IPS-20b (cell line): ENCODE results near the gene SLC25A26.

Experiments
- H3K27ac ChIP-seq: one replicate; pipeline ENCODE4 v1.5.1; 2013; ENCODE audit warnings: low read length
- H3K27me3 ChIP-seq: 2 replicates; pipeline ENCODE4 v1.6.1; 2013; ENCODE audit warnings: mild to moderate bottlenecking, low read length, inconsistent platforms; ENCODE audit not compliant: insufficient read depth
- H3K36me3 ChIP-seq: 2 replicates; pipeline ENCODE4 v1.6.1; 2013; ENCODE audit warnings: low read depth, mild to moderate bottlenecking, inconsistent platforms, low read length, moderate library complexity; ENCODE audit not compliant: insufficient read depth
- H3K4me1 ChIP-seq: 2 replicates; pipeline ENCODE4 v1.6.1; 2013; ENCODE audit warnings: mild to moderate bottlenecking, control low read depth, inconsistent platforms, low read length, moderate library complexity; ENCODE audit not compliant: insufficient read depth
- H3K4me3 ChIP-seq: 2 replicates; pipeline ENCODE4 v1.5.1; 2013; ENCODE audit warnings: mild to moderate bottlenecking, low read length, inconsistent platforms
- H3K9ac ChIP-seq: 2 replicates; pipeline ENCODE4 v1.6.1; 2013; ENCODE audit warnings: low read depth, mild to moderate bottlenecking, inconsistent platforms, low read length, moderate library complexity
- H3K9me3 ChIP-seq: 2 replicates; pipeline ENCODE4 v1.6.1; 2013; ENCODE audit warnings: mild to moderate bottlenecking, low read depth, low read length, inconsistent platforms; ENCODE audit not compliant: insufficient read depth

SLC25A26 gene, protein sequence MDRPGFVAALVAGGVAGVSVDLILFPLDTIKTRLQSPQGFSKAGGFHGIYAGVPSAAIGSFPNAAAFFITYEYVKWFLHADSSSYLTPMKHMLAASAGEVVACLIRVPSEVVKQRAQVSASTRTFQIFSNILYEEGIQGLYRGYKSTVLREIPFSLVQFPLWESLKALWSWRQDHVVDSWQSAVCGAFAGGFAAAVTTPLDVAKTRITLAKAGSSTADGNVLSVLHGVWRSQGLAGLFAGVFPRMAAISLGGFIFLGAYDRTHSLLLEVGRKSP

GRCh38 chr3:66220602-66221377 is at the start of gene SLC25A26:
SLC25A26 (plus strand) TSS chr3:66221001; CDS start chr3:66221095, 94 bp downstream.
- H3K36me3 ChIP-seq, result 0 out of 2 replicates have a peak, but pooled peaks cover 4% of the 10 kb centered on the region
- H3K27me3 ChIP-seq, result no peaks in the 10 kb centered on the region
- H3K9me3 ChIP-seq, result no peaks in the 10 kb centered on the region
- H3K9ac ChIP-seq, result peak within 1 kb of the TSS; percentile 70
- no peak within 1 kb of the TSS for H3K27ac ChIP-seq
- H3K4me1 ChIP-seq, result no peaks in the 10 kb centered on the region
- H3K4me3 ChIP-seq, result peak within 1 kb of the TSS; percentile 76

- no peaks in the 10 kb centered on the region for H3K27me3 ChIP-seq
- H3K9ac ChIP-seq, result no peak overlapping the region
- H3K4me3 ChIP-seq, result no peak overlapping the region
Measured at GRCh38 chr3:66172394-66172793, 48.4 kb upstream of the SLC25A26 start.

GRCh38 chr3:66177026-66177425 is 43.8 kb upstream of the SLC25A26 start:
- no peak overlapping the region for H3K4me3 ChIP-seq
- no peaks in the 10 kb centered on the region for H3K4me1 ChIP-seq
- H3K27ac ChIP-seq, result no peak overlapping the region
- no peak overlapping the region for H3K9ac ChIP-seq
- H3K9me3 ChIP-seq, result no peaks in the 10 kb centered on the region
- H3K36me3 ChIP-seq, result no peaks in the 10 kb centered on the region
- H3K27me3 ChIP-seq, result no peaks in the 10 kb centered on the region

More at GRCh38 chr3:66172394-66172793, 48.4 kb upstream of the SLC25A26 start:
- no peak overlapping the region for H3K27ac ChIP-seq
- no peaks in the 10 kb centered on the region for H3K9me3 ChIP-seq
- no peaks in the 10 kb centered on the region for H3K4me1 ChIP-seq
- no peaks in the 10 kb centered on the region for H3K36me3 ChIP-seq

- H3K27ac ChIP-seq, result no peak overlapping the region
- no peak overlapping the region for H3K9ac ChIP-seq
Measured at GRCh38 chr3:66178206-66178605, 42.6 kb upstream of the SLC25A26 start.

GRCh38 chr3:66179793-66180192 is 41.0 kb upstream of the SLC25A26 start:
- H3K9me3 ChIP-seq, result no peaks in the 10 kb centered on the region
- no peak overlapping the region for H3K9ac ChIP-seq
- no peaks in the 10 kb centered on the region for H3K27me3 ChIP-seq
- no peaks in the 10 kb centered on the region for H3K4me1 ChIP-seq
- H3K27ac ChIP-seq, result no peak overlapping the region
- H3K36me3 ChIP-seq, result no peaks in the 10 kb centered on the region
- no peak overlapping the region for H3K4me3 ChIP-seq

More at GRCh38 chr3:66178206-66178605, 42.6 kb upstream of the SLC25A26 start:
- Histone ChIP-seq H3K4me3 (no peak overlapping the region), H3K36me3 (no peaks in the 10 kb centered on the region), H3K9me3 (no peaks in the 10 kb centered on the region), H3K4me1 (no peaks in the 10 kb centered on the region), H3K27me3 (no peaks in the 10 kb centered on the region)

- H3K27me3 ChIP-seq, result no peaks in the 10 kb centered on the region
- H3K4me1 ChIP-seq, result no peaks in the 10 kb centered on the region
- no peak overlapping the region for H3K4me3 ChIP-seq
- H3K9ac ChIP-seq, result no peak overlapping the region
- no peaks in the 10 kb centered on the region for H3K9me3 ChIP-seq
- no peak overlapping the region for H3K27ac ChIP-seq
- H3K36me3 ChIP-seq, result no peaks in the 10 kb centered on the region
Measured at GRCh38 chr3:66181764-66182163, 39.0 kb upstream of the SLC25A26 start.

GRCh38 chr3:66182246-66182645 is 38.6 kb upstream of the SLC25A26 start:
- Histone ChIP-seq H3K27ac (no peak overlapping the region), H3K4me3 (no peak overlapping the region), H3K9ac (no peak overlapping the region), H3K4me1 (no peaks in the 10 kb centered on the region), H3K36me3 (no peaks in the 10 kb centered on the region), H3K27me3 (no peaks in the 10 kb centered on the region), H3K9me3 (no peaks in the 10 kb centered on the region)

- H3K4me3 ChIP-seq, result no peak overlapping the region
- no peak overlapping the region for H3K9ac ChIP-seq
- H3K27ac ChIP-seq, result no peak overlapping the region
- no peaks in the 10 kb centered on the region for H3K4me1 ChIP-seq
- H3K27me3 ChIP-seq, result no peaks in the 10 kb centered on the region
- no peaks in the 10 kb centered on the region for H3K36me3 ChIP-seq
- no peaks in the 10 kb centered on the region for H3K9me3 ChIP-seq
Measured at GRCh38 chr3:66186545-66186944, 34.3 kb upstream of the SLC25A26 start.

DNA sequence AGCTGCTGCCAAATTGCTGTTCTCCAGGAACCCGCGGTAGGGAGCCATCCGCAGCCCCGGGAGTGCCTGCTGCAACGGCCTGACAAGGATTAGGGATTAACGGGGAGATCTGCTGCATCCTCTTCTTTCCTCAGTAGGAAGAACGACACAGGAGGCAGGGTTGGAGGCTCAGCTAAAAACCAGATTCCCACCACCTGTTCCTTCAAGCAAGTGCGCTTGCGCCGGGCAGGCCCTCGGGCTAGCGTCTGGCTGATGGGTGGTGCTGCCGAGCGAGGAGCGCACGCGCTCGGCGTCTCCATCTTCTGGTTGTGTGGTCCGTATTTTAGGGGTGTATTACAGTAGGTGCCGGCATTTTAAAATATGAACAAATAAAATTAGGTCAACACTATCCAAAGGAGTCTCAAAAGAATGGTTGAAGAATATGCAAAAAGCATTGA is 25.4 kb upstream of the SLC25A26 start:
- Histone ChIP-seq H3K27ac (no peak overlapping the region), H3K9me3 (no peaks in the 10 kb centered on the region), H3K27me3 (0 out of 2 replicates have a peak, but pooled peaks cover 6% of the 10 kb centered on the region), H3K36me3 (no peaks in the 10 kb centered on the region), H3K4me1 (no peaks in the 10 kb centered on the region; the same call in 1 of the 2 replicates), H3K4me3 (peak overlapping the region; percentile 62), H3K9ac (peak overlapping the region; percentile 33; the same call in 1 of the 2 replicates)

- Histone ChIP-seq H3K9ac (no peak overlapping the region), H3K4me1 (no peaks in the 10 kb centered on the region; the same call in 1 of the 2 replicates), H3K27ac (no peak overlapping the region), H3K9me3 (no peaks in the 10 kb centered on the region), H3K36me3 (no peaks in the 10 kb centered on the region), H3K27me3 (0 out of 2 replicates have a peak, but pooled peaks cover 6% of the 10 kb centered on the region), H3K4me3 (no peak overlapping the region)
Measured at GRCh38 chr3:66196633-66197032, 24.2 kb upstream of the SLC25A26 start.

- Histone ChIP-seq H3K9me3 (no peaks in the 10 kb centered on the region), H3K9ac (no peak overlapping the region), H3K4me1 (no peaks in the 10 kb centered on the region; the same call in 1 of the 2 replicates), H3K27me3 (0 out of 2 replicates have a peak, but pooled peaks cover 6% of the 10 kb centered on the region), H3K27ac (no peak overlapping the region), H3K36me3 (no peaks in the 10 kb centered on the region), H3K4me3 (no peak overlapping the region)
Measured at GRCh38 chr3:66198437-66199088, 22.2 kb upstream of the SLC25A26 start.
